ENCODE measurements around the gene SEL1L2. TPM values are rescaled to one million over a fixed set of nuclear protein-coding genes. Genes with fewer than 3 reads are reported as not detected.

The SEL1L2 gene
- total RNA-seq, 4 donors from 2014 or later = not detected

- WGBS = 19% methylated on average over 4 of the region's 4 CpGs
- H3K4me1 ChIP-seq = peaks cover 0 to 14% (median 11%) of the 10 kb centered on the region in 4 donors
Measured at GRCh38 chr20:13877793-13878192, 112.6 kb downstream of the SEL1L2 start.

DNA sequence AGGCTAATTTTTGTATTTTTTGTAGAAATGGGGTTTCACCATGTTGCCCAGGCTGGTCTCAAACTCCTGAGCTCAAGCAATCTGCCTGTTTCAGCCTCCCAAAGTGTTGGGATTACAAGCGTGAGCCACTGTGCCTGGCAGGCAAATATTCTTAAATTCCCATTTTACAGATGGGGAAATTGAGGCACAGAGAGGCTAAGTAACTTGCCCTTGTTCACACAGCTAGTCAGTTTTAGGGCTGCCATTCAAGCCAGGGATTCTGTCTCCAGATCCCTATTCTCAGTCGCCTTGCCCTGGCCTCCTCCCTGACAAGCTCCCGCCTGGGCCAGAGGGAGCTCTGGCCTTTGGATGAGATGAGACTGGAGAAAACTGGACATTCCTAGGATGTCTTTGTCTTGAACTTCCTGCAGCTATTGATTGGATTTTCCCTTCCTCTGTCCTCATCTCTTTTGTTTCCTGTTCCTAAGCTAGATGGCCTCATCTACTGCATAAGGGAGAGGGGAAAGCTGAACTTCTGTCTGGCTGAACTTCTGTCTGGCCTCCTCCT lies 115.1 kb downstream of the SEL1L2 start:
- 90% methylated on average over 3 of the region's 3 CpGs for WGBS
- Histone ChIP-seq H3K36me3 (no peaks in the 10 kb centered on the region), H3K4me3 (no peak overlapping the region), H3K27ac (replicated peaks in 1 of 4) (no peak overlapping the region), H3K27me3 (no peaks in the 10 kb centered on the region), H3K9me3 (no peaks in the 10 kb centered on the region), H3K4me1 (peaks cover 0 to 16% (median 11%) of the 10 kb centered on the region in 4 donors)
- DNase-seq (ENCODE audit: extremely low spot score) = no peak
- intact Hi-C loops (cut with DNase I) = no loop called here
- TF ChIP-seq POLR2AphosphoS5 (IDR thresholded peaks at IDR 0.05) (no peak), EP300 (IDR thresholded peaks at IDR 0.05) (no peak), POLR2A (IDR thresholded peaks at IDR 0.05; ENCODE audit: low read depth) (no peak)
- TF ChIP-seq, protein P1, sequence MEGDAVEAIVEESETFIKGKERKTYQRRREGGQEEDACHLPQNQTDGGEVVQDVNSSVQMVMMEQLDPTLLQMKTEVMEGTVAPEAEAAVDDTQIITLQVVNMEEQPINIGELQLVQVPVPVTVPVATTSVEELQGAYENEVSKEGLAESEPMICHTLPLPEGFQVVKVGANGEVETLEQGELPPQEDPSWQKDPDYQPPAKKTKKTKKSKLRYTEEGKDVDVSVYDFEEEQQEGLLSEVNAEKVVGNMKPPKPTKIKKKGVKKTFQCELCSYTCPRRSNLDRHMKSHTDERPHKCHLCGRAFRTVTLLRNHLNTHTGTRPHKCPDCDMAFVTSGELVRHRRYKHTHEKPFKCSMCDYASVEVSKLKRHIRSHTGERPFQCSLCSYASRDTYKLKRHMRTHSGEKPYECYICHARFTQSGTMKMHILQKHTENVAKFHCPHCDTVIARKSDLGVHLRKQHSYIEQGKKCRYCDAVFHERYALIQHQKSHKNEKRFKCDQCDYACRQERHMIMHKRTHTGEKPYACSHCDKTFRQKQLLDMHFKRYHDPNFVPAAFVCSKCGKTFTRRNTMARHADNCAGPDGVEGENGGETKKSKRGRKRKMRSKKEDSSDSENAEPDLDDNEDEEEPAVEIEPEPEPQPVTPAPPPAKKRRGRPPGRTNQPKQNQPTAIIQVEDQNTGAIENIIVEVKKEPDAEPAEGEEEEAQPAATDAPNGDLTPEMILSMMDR (IDR thresholded peaks at IDR 0.05) = no peak

More at GRCh38 chr20:13877793-13878192, 112.6 kb downstream of the SEL1L2 start:
- intact Hi-C loops (cut with DNase I) = no loop called here
- Histone ChIP-seq H3K9me3 (no peaks in the 10 kb centered on the region), H3K27ac (replicated peaks in 1 of 4) (no peak overlapping the region), H3K4me3 (no peak overlapping the region), H3K27me3 (no peaks in the 10 kb centered on the region), H3K36me3 (no peaks in the 10 kb centered on the region)
- DNase-seq (ENCODE audit: extremely low spot score) = no peak
- TF ChIP-seq, protein P1 (IDR thresholded peaks at IDR 0.05) = no peak
- no peak for TF ChIP-seq POLR2A (IDR thresholded peaks at IDR 0.05; ENCODE audit: low read depth)
- no peak for TF ChIP-seq POLR2AphosphoS5 (IDR thresholded peaks at IDR 0.05)
- no peak for TF ChIP-seq EP300 (IDR thresholded peaks at IDR 0.05)

DNA sequence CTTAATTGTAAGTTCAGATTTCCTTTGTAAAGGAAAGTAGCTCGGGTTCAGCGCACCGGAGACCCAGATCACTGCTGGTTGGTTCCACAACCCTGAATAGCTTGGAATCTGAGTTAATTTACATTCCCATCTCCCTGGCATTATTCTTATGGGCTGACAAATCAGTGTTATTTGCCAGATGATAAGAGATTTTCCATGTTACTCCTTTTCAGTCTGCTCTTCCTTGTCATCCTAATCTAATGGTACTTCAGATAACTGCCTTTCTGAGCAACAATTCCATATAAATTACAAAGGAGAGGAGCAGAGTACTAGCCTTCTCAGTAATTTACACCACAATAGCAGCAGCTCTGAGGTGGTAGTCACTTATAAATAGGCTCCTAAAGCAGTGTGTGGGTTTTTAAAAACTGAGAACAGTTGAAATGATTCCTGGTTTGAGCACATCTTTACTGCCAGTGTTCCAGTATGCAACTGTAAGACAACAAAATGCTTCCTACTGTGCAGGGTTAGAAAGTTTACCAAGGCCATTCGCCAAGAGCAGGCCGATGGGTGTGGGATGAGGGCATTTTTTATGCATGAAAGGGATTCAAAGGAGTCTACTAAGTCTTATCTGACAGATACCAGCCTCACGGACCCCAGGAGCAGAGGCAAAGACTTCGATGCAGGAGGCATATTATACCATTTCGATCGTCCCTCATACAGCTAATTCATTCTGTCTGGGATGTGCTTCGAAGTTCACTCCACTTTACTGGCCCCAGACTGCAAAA lies 115.8 kb downstream of the SEL1L2 start:
- intact Hi-C loops (cut with DNase I) = no loop called here
- 76% methylated on average over 10 of the region's 10 CpGs for WGBS
- no peaks in the 10 kb centered on the region for H3K27me3 ChIP-seq

GRCh38 chr20:13873831-13874230 lies 116.6 kb downstream of the SEL1L2 start:
- Histone ChIP-seq H3K4me3 (no peak overlapping the region), H3K4me1 (peaks cover 0 to 31% (median 19%) of the 10 kb centered on the region in 4 donors), H3K36me3 (no peaks in the 10 kb centered on the region), H3K27ac (replicated peaks in 1 of 4) (no peak overlapping the region), H3K9me3 (no peaks in the 10 kb centered on the region), H3K27me3 (no peaks in the 10 kb centered on the region)
- DNase-seq (ENCODE audit: extremely low spot score) = no peak
- TF ChIP-seq POLR2AphosphoS5 (IDR thresholded peaks at IDR 0.05) = no peak
- TF ChIP-seq POLR2A (IDR thresholded peaks at IDR 0.05; ENCODE audit: low read depth) = no peak
- no peak for TF ChIP-seq EP300 (IDR thresholded peaks at IDR 0.05)
- TF ChIP-seq, protein P1 (IDR thresholded peaks at IDR 0.05) = no peak
- intact Hi-C loops (cut with DNase I) = no loop called here
- WGBS = 81% methylated on average over 5 of the region's 5 CpGs

More for the DNA sequence above, 115.8 kb downstream of the SEL1L2 start:
- Histone ChIP-seq H3K27ac (replicated peaks in 1 of 4) (no peak overlapping the region), H3K4me3 (no peak overlapping the region), H3K9me3 (no peaks in the 10 kb centered on the region), H3K36me3 (no peaks in the 10 kb centered on the region), H3K4me1 (peaks cover 0 to 23% (median 17%) of the 10 kb centered on the region in 4 donors)
- TF ChIP-seq EP300 (IDR thresholded peaks at IDR 0.05) (no peak), POLR2AphosphoS5 (IDR thresholded peaks at IDR 0.05) (no peak)
- no peak for DNase-seq (ENCODE audit: extremely low spot score)

DNA sequence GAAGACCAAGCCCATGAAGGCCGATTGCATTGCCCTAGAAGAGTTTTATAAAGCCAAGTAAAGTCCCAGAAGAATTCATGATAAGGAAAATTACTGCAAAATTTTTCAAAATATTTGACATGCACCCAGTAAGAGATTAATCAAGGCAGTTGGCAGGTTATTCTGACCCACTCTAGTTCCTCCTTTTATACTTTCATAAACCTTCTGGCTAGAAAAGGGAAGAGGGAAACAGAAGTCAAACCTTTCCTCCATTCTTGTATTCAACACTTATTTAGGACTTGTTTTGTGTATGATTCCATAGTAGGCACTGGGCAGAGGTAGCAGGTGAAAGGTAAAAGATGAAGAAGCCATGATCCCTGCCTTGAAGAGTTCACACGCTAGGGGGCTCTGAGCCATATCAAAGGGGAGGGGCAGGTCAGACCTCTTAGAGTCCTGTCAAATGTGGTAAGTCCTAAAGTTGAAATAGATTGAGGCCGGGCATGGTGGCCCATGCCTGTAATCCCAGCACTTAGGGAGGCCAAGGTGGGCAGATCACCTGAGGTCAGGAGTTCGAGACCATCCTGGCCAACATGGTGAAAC lies 120.2 kb downstream of the SEL1L2 start:
- no peak for DNase-seq (ENCODE audit: extremely low spot score)
- 79% methylated on average over 4 of the region's 4 CpGs for WGBS
- H3K9me3 ChIP-seq = no peaks in the 10 kb centered on the region
- intact Hi-C loops (cut with DNase I) = no loop called here
- H3K36me3 ChIP-seq = no peaks in the 10 kb centered on the region
- H3K4me1 ChIP-seq = peaks cover 0 to 40% (median 31%) of the 10 kb centered on the region in 4 donors
- H3K27me3 ChIP-seq = no peaks in the 10 kb centered on the region
- TF ChIP-seq POLR2AphosphoS5 (IDR thresholded peaks at IDR 0.05) = no peak
- TF ChIP-seq, protein P1 (IDR thresholded peaks at IDR 0.05) = no peak
- TF ChIP-seq POLR2A (IDR thresholded peaks at IDR 0.05; ENCODE audit: low read depth) = no peak
- TF ChIP-seq EP300 (IDR thresholded peaks at IDR 0.05) = no peak
- H3K27ac ChIP-seq (replicated peaks in 1 of 4) = no peak overlapping the region
- no peak overlapping the region for H3K4me3 ChIP-seq
